Bone marrow (tissue), 2 donors: ENCODE results near the gene GGT6.
"Not testable (repeated sequence)": the region's sequence is repeated elsewhere in the genome, so short reads cannot be mapped to it uniquely, and the experiment has no call there.

Experiments used
- DNase-seq, 2 donors: peaks; one replicate each; lab custom pipeline; 2025; lab: John Stamatoyannopoulos, UW

Gene GGT6

DNA sequence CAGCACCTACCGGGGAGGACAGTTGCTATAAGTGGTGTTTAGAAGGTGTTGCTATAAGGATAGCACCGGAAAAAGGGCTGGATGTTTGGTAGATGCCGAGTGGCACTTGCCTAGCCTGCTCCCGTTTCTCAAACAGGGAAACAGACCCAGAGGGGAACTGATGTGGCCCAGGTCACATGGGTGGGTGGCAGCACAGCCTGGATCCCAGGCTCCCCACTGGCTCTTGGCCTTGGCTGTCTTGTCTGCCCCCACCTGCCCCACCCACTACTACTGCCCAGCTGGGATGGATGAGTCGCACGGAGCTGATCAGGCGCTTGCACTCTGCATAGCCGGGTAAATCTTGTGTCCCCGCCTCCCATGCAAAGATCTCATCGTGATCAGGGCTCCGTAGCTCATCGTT lies 31.2 kb upstream of the GGT6 start:
- no peak for DNase-seq

DNA sequence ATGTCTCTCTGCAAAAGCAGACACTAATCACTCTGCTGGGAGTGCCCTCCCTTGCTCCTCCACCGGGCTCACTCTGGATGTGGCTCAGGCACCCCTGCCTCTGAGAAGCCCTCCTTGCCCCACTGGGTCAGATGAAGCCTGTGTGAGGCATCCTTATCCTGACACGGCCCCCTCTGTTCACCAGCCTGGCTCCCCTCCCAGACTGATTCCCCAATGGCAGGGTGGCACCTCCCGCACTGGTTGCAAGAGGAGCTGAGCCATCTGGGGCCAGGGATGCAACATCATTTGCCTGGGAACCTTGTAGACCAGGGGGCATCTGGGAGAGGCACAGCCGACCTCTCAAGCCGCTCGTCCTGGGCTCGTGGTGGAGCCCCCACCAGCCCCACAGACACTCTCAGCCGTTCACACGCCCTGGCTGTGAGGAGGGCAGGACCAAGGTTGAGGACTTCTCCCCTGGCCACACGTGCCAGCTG lies 30.6 kb upstream of the GGT6 start:
- DNase-seq = no peak

DNA sequence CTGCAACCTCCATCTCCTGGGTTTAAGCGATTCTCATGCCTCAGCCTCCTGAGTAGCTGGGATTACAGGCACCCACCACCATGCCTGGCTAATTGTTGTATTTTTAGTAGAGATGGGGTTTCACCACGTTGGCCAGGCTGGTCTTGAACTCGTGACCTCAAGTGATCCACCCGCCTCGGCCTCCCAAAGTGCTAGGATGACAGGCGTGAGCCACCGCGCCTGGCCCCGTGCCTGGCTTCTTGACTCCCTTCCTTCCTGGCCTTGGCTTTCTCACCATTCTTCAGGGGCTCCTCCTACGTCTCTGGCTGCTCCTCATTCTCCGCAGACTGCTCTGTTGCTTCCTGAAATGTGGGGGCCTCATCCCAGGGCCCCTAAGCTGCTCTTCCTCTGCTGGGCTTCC lies 29.7 kb upstream of the GGT6 start:
- DNase-seq = not testable (repeated sequence)

DNA sequence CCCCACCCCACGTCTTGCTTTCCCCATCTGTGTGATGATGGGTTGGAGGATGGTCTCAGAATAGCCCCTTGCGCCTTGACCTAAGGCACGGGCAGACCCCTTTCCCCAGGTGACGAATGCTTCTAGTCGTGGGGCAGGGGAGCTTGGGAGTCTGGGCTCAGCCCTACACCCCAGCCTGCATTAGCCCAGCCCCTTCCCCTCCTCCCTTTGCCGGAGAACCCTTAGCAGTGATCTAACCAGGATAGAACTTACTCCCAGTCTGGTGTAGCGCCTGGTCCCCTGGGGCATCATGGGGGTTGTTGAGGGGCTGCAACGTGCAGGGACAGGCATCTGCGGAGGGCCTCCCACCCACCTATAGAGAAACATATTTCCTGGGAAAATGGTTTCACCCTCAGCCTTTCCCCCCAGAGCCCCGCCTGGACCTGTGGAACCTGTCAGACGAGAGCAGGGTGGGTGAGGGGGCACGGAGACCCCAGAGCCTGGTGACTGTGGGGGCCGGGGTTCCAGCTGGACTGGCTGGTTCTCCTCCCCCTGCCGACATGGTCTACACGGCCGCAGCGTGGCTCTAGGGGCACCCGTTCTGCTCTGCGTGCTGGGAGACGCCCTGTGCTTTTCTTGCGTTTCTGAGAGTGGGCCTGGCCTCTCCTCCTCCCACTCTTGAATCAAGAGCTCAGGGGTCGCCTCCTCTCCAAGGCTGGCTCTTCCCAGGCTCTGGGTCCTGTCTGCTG lies 28.7 kb upstream of the GGT6 start:
- no peak for DNase-seq

DNA sequence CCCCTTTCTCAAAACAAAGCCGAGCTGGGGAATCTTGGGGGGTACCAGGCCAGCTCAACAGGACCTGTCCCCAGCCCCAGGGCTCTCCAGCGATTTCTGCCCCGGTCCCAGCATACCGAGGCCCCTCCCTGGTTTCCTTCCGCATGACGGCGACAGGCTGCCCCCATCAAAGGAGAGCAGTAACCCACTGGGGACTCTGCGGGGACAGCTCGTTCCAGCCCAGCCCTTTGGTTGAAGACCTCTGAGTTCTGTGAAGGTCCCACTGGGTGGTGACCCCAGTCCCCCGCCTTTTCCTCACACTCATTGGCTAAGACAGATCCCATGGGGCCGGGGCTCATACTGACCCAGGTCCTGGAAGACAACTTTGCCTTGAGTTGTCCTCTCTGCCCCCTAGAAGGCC lies 28.0 kb upstream of the GGT6 start:
- no peak for DNase-seq

DNA sequence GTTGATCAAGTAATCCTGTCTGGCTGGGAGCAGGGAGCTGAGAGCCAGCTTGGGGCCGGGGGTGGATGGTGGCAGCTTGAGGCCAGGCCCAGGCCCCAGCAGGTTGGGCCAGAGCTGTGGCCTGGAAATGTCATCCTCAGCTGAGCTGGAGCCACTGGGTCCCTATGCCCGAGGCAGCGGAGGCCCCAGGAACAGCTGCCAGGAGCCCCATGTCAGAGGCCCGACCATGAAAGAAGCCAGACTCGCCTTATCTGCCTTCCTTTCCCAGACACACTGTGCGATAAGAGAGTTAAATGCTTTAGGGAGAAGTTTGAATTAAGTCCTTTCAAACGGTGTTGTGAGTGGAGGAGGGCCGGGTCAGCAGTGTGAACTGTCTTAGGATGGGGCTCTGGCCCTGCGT lies 27.4 kb upstream of the GGT6 start:
- DNase-seq = no peak

DNA sequence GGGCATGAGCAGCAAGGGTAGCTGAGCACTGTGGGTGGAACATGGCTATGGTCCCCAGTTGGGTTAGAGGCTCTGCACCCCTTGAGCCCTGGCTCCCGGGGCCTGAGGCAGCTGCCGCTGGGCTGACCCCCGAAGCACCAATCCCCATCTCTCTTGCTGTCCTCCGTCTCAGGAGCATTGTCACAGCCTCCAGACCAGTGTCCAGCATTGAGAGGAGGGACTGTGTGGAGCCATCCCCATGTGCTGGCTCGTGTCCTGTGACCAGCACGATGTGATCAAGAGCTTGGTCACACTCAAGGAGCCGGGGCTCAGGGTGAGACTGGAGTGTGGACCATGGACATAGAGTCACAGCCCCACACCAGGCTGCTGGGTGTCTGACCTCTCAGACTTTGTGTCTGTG lies 26.8 kb upstream of the GGT6 start:
- DNase-seq = no peak

DNA sequence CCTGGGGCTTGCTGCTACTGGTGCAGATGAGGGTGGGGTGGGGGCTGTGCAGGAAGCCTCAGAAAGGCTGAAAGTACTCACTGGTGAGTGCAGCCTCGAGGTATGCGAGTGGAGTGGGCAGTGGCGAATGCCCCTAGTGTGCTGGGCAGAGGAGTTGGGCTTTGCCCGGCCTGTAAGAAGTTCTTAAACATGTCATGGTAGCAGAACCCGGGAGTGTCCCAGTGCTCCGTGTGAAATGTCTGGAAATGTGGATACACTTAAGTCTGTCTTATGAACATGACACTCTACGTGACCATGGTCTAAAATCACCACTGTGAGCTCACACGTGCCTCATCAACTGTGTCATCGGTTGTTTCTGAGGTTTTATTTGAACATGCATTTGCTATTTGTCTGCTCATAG lies 25.7 kb upstream of the GGT6 start:
- no peak for DNase-seq

DNA sequence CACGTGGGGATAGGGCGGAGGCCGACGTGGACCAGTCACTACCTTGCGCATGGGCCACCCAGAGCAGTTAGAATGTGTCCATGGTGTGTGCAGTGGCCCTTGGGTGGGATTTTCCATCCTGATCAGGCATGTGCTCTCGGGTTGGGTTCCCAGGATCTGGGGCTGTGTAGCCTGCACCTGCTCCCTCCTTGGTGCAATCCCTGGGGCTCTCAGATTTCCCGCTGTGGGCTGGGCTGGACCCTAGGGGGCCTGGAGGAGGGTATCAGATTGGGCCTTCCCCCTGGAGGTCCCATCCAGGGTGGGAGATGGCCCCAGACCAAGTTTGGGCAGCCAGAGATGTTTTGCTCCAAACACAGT lies 25.2 kb upstream of the GGT6 start:
- no peak for DNase-seq

DNA sequence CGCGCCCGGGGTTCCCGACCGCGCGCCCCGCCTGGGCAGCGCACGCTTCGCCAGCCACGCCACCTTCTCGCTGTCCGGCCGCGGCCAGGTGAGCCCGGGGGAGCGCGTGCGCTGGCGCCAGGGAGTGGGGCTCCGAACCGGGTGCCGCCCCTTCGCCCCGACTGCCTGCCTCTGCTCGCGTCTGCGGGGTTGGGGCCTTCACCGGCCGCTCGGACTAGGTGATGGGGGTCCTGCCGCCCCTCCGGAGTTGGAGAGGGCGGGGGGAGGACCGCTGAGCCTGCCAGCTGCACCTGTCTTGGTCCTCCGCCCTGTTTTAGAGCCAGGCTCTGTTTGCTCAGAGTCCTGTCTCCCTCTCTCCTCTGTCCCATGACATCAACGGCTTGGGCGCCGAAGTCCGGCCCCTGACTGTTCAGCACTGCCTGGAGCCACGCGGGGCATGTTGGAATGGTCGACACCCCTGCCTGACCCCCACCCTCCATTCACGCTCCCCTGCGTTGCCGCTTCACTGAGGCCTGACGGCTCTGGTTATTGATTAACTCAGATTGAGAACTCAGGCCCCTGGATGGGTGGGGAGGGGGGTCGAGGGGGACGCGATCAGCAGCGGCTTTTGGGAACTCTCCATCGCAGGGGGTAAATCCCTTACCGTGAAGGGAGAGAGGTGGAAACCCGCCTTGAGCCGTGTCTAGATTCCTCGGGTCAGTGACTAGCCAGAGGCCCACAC lies 24.7 kb upstream of the GGT6 start:
- DNase-seq = no peak

DNA sequence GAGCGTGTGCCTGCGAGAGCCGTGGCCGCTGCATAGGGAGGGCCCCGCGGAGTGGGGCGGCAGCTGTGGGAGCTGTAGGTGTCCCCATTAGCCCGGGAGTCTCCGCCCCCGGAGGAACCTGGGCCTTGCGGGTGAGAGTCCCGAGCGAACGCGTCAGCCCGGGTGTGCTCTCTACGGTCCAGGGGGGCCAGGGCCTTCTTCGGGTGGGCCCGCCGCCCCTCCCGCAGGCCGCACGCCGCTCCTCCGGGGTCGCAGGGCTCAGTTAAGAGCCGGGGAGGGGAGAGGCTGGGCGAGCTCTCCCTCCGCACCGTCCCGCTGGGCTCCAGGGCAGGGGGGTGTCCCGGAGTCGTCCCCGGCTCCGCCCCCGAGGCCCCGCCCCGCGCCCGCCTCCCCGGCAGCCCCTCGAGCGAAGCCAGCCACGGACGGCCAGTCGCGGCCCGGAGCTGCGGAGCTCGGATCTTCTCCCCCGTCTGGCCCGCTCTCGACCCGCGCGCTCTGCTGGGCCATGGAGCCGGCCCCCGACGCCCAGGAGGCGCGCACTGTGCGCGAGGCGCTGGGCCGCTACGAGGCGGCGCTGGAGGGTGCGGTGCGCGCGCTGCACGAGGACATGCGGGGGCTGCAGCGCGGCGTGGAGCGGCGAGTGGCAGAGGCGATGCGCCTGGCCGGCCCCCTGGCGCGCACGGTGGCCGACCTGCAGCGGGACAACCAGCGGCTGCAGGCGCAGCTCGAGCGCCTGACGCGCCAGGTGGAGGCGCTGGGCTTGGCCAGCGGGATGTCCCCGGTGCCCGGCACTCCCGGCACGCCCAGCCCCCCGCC lies 23.9 kb upstream of the GGT6 start, which contains the start of gene SMTNL2:
Gene SMTNL2, plus strand, starts transcription at position 429 of the 816 bp plus-strand sequence. Its CDS starts 77 bp downstream, at position 506.
- no peak for DNase-seq

DNA sequence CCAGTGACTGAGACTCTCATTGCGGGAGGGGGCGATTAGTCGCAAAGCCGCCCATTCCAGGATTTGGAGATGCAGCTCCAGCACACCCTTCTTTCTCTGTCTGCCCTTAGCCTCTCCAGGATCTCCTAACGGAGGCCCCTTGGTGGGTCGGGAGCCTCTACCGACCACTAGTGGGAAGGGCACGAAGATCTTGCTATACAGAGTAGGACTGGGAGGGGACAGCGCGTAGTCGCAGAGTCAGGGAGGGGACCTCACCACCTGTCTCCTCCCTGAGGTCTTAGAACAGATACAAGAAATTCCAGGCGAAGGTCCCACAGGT lies 23.4 kb upstream of the GGT6 start:
- peak in 1 of 2 donors; percentile 41 for DNase-seq

DNA sequence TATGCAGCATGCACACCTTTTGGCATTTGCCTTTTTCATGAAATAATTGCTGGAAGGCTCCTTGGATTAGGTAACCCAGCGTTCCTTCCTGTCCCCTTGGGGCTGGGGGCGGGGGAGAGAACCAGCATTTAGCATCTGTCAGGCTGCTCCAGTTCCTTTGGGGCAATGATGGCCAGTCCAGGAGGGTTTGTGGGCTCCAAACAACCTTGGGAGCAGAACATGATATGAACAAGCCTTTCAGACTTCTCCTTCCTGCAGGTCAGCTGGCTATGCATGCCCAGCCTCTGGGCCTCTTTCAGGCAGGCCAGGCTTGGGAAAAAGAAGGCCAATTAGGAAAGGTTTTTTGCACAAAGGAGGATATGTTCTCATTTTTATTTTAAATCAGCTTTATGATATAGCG lies 22.8 kb upstream of the GGT6 start:
- no peak for DNase-seq

DNA sequence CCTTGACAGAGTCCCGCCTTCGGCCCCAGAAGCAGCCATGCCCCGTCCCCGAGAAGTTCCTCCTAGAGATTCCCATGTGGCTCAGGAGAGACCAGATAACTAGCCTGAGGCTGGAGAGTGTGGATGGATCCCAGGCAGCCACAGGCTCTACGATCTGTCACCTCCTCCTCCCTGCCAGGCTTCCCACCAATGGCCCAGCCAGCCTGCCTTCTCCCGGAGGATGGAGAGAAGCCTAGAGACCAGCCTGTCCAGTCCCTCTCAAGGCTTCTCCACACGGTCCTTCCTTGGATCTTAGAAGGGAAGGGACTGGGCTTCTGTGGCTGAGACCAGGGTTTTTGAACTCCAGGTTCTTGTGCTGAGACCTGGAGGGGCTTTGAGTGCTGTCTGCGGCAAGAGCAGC lies 22.3 kb upstream of the GGT6 start:
- no peak for DNase-seq

DNA sequence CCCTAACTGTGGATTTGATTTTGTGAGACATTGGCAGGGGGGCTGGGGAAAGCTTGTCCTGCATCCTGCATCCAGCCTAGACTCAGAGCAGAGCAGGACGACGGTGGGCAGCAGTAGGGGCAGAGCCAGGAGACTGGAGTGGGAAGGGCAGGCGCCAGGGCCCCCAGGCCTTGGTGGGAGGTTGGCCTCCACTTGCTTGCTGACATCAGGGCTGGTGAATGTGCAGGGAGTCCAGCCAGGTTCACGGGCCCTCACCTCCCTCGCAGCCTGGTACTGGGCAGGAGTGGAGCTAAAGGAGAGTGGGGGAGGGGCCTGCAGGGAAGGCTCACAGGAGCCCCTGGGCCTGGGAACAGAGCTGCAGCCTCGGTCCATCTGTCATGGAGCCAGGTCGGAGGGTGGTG lies 21.7 kb upstream of the GGT6 start:
- no peak for DNase-seq

DNA sequence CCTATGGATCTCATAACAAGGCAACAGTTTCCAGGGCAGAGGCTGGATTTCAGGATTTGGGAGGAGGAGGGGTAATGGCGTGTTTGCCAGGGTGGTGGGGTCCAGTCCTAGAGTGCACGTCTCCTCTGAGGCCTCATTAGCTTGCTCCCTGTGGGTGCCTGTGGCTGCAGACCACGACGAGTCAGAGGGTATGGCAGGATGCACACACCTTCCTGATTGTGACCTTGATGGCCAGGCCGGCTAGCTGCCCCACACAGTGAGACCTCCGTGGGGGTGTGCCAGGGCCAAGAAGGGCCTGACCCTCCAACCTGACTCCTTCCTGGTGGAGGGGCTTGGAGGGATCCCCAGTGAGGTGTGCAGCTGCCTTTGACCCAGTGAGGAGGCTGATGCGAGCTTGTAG lies 19.9 kb upstream of the GGT6 start:
- DNase-seq = no peak

DNA sequence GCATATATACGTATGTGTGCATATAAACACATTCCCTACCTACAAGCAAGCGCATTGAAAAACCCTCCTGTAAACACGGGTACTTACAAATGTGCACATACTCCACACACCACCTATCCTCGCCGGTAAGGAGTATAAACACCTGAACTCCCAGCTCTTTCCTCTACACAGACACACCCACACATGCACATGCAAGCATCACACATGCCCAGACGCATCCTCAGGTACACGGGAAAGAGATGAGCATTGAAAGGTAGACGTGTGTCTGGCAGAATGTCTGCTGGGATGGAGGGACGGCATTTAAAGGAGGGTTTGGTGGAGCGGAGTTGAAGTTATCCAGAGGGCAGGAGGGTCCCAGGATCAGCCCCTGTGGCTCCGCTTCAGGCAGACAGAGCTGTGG lies 19.3 kb upstream of the GGT6 start:
- no peak for DNase-seq

DNA sequence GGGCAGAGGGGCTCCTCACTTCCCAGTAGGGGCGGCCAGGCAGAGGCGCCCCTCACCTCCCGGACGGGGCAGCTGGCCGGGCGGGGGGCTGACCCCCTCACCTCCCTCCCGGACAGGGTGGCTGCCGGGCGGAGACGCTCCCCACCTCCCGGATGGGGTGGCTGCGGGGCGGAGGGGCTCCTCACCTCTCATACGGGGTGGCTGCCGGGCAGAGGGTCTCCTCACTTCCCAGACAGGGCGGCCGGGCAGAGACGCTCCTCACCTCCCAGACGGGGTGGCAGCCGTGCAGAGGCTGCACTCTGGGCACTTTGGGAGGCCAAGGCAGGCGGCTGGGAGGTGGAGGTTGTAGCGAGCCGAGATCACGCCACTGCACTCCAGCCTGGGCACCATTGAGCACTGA lies 18.0 kb upstream of the GGT6 start:
- not testable (repeated sequence) for DNase-seq

DNA sequence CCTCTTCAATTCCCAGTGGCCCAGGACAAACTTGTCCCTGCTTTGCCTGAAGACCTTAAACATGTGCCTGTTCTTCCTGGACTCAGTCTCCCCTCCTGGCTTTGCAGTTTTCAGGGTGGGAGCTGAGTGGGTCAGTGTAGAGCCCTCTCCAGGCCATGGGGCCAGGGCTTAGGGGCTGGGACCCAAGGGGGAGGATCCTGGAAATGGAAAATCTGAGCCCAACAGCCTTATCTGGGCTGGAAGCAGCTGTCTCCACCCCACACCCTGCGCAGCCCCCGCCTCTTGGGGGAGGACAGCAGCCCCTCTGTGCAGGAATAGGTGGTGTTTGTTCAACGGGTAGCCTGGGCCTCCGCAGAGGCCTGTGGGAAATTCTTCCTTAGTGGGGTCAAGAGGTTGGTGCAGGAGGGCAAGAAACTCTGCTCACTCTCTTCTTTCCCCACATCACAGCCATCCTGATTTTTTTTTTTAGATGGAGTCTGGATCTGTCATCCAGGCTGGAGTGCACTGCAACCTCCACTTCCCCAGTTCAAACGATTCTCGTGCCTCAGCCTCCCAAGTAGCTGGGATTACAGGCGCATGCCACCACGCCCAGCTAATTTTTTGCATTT lies 17.1 kb upstream of the GGT6 start:
- no peak for DNase-seq

DNA sequence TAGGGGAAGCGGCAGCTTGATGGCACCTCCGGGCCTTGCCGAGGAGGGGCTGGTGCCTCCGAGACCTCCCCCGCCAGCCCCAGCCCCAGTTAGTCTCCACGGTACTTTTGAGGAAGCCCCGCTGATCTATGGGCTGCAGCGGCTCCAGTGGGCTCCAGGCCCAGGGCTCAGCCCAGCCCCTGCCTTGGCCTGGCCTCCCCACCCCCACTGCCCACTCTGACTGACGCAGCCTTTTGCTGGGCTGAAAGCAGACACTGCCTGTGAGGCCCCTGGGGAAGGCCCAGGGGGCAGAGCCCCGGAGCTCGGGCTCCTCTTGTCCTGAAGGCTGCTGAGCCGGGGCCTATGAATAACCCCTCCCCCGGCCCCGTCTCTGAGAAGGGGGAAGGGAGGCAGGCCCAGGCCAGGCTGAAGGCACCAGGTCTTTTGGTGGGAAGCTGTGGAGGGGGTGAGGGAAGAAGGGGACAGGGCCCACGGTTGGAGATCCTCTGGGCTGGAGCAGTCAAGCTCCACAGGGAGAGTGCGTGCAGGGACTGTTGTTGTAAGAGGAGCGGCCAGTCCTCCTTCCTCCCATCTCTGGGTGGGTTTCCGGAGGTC lies 16.4 kb upstream of the GGT6 start:
- DNase-seq = no peak

DNA sequence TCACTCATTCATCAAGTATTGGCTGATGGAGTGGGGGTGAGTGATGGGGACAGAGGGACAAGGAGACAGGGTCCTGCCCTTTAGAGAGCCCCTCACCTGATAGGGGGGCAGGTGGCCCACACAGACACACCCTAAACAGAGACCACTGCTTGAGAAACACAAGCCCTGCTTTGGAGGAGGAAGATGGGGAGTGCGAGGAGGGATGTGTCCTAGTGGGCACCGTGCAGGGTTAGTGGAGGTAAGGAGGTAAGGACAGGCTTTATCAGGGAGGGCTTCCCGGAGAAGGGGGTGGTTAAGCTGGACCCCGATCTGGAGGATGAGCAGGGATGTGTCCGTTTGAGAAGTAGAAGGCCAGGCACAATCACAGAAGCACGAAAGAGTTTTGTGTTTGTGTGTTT lies 15.8 kb upstream of the GGT6 start:
- DNase-seq = no peak

DNA sequence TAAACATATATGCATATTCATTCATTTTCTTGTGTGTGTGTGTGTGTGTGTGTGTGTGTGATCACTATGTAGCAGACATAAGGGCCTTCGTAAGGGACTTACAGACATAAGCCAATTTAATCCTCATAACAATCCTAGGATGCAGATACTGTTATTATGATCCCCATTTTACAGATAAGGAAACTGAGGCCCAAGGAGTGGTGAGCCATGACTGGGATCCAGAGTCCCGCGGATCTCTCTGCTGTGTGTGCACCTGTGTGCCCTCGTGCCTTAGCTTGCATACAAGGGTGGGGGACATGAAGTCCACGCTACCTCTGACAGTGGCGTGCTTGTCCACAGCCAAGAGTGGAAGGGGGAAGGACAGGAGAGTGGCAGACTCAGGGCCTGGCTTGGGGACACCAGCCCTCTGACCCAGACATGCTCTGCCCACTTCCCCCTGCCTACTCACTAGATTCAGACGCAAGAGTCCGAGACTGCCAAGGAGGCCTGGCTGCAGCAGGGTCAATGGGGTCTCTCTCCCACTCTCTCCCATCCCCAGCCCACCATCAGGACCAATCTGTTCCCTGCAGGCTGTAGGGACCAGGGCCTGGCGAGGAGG lies 14.2 kb upstream of the GGT6 start:
- DNase-seq = no peak
